Measurements from ENCODE around the gene POLG2. TPM values are rescaled to one million over a fixed set of nuclear protein-coding genes. Genes with fewer than 3 reads are reported as not detected.

The POLG2 gene
- total and polyA plus RNA-seq, 9 of the 15 experiments (the other 6 are each of a cell fraction or from before 2014, with no cell fraction given) = 13.4 to 44.8 (median 37.0) TPM

DNA sequence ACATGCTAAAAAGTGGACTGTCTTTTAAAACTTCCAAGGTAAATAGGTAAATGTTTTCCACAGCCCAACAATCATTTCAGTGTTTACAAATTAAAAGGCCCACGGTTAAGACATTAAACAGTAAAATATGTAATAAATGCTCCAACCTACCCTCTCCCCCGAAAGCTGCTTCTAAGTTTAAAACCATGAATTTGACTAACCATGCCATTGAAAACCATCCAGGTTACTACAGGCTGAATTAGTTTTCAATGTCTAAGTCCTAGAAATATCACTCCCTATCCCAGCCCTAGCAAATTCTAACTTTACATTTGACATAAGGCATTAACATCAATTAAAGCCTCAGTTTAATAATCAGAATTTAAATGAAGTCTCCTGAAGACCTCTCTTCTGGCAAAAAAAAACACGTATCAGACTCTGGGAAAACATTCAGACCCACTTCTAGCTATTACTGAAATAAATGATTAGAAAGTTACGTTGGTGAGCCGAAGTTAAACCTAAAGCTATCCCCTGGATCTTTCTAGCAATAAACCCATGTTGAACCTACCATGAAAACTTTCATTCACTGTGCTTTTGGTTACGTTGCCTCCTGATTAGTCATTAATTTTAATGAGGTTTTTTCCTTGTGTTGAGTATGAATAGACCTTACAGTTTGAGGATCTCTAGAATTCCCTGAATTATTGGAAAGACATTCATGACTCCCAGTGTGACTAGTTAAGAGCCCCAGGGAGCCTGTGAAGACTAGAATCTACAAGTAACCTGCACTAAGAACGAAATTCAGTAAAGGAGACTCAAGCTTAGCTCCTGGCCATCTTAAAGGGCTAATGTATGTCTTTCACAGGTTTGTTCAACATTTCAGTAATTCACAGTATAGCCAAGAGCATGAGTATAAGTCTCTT, 1.7 kb upstream of the POLG2 start (continued):
- TF ChIP-seq, protein P1, sequence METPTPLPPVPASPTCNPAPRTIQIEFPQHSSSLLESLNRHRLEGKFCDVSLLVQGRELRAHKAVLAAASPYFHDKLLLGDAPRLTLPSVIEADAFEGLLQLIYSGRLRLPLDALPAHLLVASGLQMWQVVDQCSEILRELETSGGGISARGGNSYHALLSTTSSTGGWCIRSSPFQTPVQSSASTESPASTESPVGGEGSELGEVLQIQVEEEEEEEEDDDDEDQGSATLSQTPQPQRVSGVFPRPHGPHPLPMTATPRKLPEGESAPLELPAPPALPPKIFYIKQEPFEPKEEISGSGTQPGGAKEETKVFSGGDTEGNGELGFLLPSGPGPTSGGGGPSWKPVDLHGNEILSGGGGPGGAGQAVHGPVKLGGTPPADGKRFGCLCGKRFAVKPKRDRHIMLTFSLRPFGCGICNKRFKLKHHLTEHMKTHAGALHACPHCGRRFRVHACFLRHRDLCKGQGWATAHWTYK (CRISPR knock-in tag; IDR thresholded peaks at IDR 0.05) = no peak
- TF ChIP-seq BDP1 (IDR thresholded peaks at IDR 0.05; ENCODE audit: insufficient read depth, insufficient read length) (no peak), PHF21A (IDR thresholded peaks at IDR 0.05; ENCODE audit: borderline replicate concordance, low read depth) (no peak), ZNF263 (CRISPR knock-in tag; IDR thresholded peaks at IDR 0.05; ENCODE audit: borderline replicate concordance) (no peak), YBX1 (IDR thresholded peaks at IDR 0.05) (no peak), TSC22D4 (tag; IDR thresholded peaks at IDR 0.05) (no peak), ZBTB8A (IDR thresholded peaks at IDR 0.05; ENCODE audit: partially characterized antibody) (no peak), TCF3 (CRISPR knock-in tag; IDR thresholded peaks at IDR 0.05) (no peak), CREB1 (IDR thresholded peaks at IDR 0.05) (0 out of 2 replicates have a peak, but pooled peaks have one; percentile 20), CREB1 (CRISPR knock-in tag; IDR thresholded peaks at IDR 0.05) (no peak), FOXA3 (CRISPR knock-in tag; conservative IDR thresholded peaks at IDR 0.05 in 1 of 2, IDR thresholded peaks at IDR 0.05 in 1 of 2) (no peak), RCOR1 (IDR thresholded peaks at IDR 0.05; ENCODE audit: borderline replicate concordance in 1 of 2, low read depth in 2 of 2, low read length in 2 of 2) (no peak), PTTG1 (tag; IDR thresholded peaks at IDR 0.05; ENCODE audit: low read depth) (no peak), STAG1 (CRISPR knock-in tag; IDR thresholded peaks at IDR 0.05; ENCODE audit: borderline replicate concordance) (no peak), TOE1 (IDR thresholded peaks at IDR 0.05; ENCODE audit: borderline replicate concordance) (no peak), TOE1 (CRISPR knock-in tag; IDR thresholded peaks at IDR 0.05; ENCODE audit: borderline replicate concordance, low read depth) (no peak), ASH1L (IDR thresholded peaks at IDR 0.05; ENCODE audit: borderline replicate concordance, low read depth, partially characterized antibody) (no peak), ZNF175 (CRISPR knock-in tag; IDR thresholded peaks at IDR 0.05; ENCODE audit: low read depth) (0 out of 2 replicates have a peak, but pooled peaks have one; percentile 27), RB1 (IDR thresholded peaks at IDR 0.05; ENCODE audit: low read depth) (no peak), ZNF445 (CRISPR knock-in tag; IDR thresholded peaks at IDR 0.05; ENCODE audit: low read depth) (no peak), ETV5 (CRISPR knock-in tag; IDR thresholded peaks at IDR 0.05; ENCODE audit: low read depth) (no peak), NFRKB (IDR thresholded peaks at IDR 0.05; ENCODE audit: low read depth) (no peak), SPI1 (IDR thresholded peaks at IDR 0.05; ENCODE audit: borderline replicate concordance, low read depth, low read length) (no peak), ZNF668 (CRISPR knock-in tag; IDR thresholded peaks at IDR 0.05) (no peak), HIVEP1 (CRISPR knock-in tag; IDR thresholded peaks at IDR 0.05) (no peak), HMG20B (CRISPR knock-in tag; IDR thresholded peaks at IDR 0.05) (no peak), MYNN (IDR thresholded peaks at IDR 0.05) (no peak), MYNN (CRISPR knock-in tag; IDR thresholded peaks at IDR 0.05) (no peak), FUS (optimal IDR thresholded peaks at IDR 0.05; ENCODE audit: low read depth, low read length) (peak; percentile 48)
- TF ChIP-seq, protein P2, sequence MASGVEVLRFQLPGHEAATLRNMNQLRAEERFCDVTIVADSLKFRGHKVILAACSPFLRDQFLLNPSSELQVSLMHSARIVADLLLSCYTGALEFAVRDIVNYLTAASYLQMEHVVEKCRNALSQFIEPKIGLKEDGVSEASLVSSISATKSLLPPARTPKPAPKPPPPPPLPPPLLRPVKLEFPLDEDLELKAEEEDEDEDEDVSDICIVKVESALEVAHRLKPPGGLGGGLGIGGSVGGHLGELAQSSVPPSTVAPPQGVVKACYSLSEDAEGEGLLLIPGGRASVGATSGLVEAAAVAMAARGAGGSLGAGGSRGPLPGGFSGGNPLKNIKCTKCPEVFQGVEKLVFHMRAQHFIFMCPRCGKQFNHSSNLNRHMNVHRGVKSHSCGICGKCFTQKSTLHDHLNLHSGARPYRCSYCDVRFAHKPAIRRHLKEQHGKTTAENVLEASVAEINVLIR (CRISPR knock-in tag; IDR thresholded peaks at IDR 0.05) = no peak
